Osteoblast (primary cell): ENCODE results near the gene TLL2. TPM values are rescaled to one million over a fixed set of nuclear protein-coding genes. Genes with fewer than 3 reads are reported as not detected.

Experiments used
- DNase-seq: peaks from one replicate; pipeline ENCODE4 v3.0.0; 2011; ENCODE audit warnings: low spot score, mixed read lengths; ENCODE audit not compliant: insufficient read length; ENCODE audit errors: missing footprints
- H2AFZ ChIP-seq: 2 replicates; pipeline ENCODE4 v1.6.0; 2011; ENCODE audit warnings: mild to moderate bottlenecking, low read length
- H3K27ac ChIP-seq: 2 replicates; pipeline ENCODE4 v1.5.1; 2011; ENCODE audit warnings: mild to moderate bottlenecking, low read depth, low read length, moderate library complexity
- H3K27me3 ChIP-seq: 2 replicates; pipeline ENCODE4 v1.6.0; 2012; ENCODE audit warnings: mild to moderate bottlenecking, control low read depth, inconsistent platforms, low read length, moderate library complexity; ENCODE audit not compliant: insufficient read depth
- H3K36me3 ChIP-seq: 2 replicates; pipeline ENCODE4 v1.5.1; 2011; ENCODE audit warnings: mild to moderate bottlenecking, low read length, control low read depth, moderate library complexity; ENCODE audit not compliant: insufficient read depth
- H3K4me1 ChIP-seq: 2 replicates; pipeline ENCODE4 v1.5.1; 2011; ENCODE audit warnings: mild to moderate bottlenecking, low read length, control low read depth, moderate library complexity; ENCODE audit not compliant: insufficient read depth
- H3K4me2 ChIP-seq: 2 replicates; pipeline ENCODE4 v1.6.0; 2011; ENCODE audit warnings: mild to moderate bottlenecking, low read length; ENCODE audit not compliant: insufficient read depth
- H3K4me3 ChIP-seq: fragments of 200-600 bp; sonication (generic); 3 replicates; pipeline ENCODE4 v1.5.1; 2012; ENCODE audit warnings: mild to moderate bottlenecking, low read length, inconsistent platforms; ENCODE audit not compliant: insufficient read depth
- H3K79me2 ChIP-seq: 2 replicates; pipeline ENCODE4 v1.6.0; 2012; ENCODE audit warnings: mild to moderate bottlenecking, low read length, control low read depth, inconsistent platforms; ENCODE audit not compliant: insufficient read depth
- H3K9me3 ChIP-seq: 2 replicates; pipeline ENCODE4 v1.5.1; 2011; ENCODE audit warnings: low read depth, low read length, control low read depth
- H4K20me1 ChIP-seq: 2 replicates; pipeline ENCODE4 v1.6.0; 2012; ENCODE audit warnings: mild to moderate bottlenecking, low read length, control low read depth; ENCODE audit not compliant: insufficient read depth
- CTCF ChIP-seq: IDR thresholded peaks from 2 replicates; pipeline ENCODE4 v1.5.1; 2011; ENCODE audit warnings: mild to moderate bottlenecking, low read depth, low read length, moderate library complexity; ENCODE audit errors: extremely low read depth
- total RNA-seq: library from RNA; depleted of rRNA; stranded (reverse); fragments of >200 nt; gene quantifications from 2 replicates; pipeline ENCODE4 v1.2.3, GENCODE V29; 2012

TLL2 gene
- total RNA-seq, 1 donor = 0.36 TPM

DNA sequence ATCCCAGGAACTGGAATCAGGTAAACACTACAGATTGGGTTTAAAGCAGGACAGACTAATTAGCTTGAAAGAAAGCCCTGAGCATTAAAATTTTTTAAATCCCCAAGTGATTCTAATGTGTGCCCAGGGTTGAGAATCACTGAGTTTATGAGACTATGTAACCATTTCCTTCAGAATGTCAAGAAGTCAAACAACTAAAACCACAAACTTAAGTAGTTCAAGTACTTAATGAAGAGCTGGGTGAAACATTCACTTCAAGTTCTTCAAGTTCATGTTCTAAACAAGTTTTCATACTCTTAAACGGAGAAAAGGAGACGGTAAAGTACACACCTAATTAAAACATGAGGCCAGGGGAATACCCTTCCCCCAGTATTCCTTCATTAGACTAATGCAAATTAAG lies 28.2 kb upstream of the TLL2 start:
- Histone ChIP-seq H3K9me3 (no peaks in the 10 kb centered on the region), H3K27me3 (no peaks in the 10 kb centered on the region)

DNA sequence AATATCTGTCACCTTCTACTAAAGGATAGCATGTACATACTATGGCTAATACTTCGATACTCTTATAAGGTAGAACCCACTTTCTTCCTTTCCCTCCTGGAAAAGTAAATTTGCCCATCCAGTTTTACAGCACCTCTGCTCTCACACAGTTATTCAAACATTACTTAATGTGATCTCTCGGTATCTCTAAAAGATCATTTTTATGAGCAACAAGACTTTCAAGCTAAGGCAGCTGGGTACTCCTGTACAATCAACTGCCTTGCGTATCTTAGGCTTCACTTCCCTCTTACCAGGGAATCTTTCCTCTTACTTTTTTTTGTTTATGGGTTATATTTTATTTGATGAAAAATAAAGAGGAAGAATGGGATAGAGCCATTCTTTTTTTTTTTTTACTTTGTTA lies 26.5 kb upstream of the TLL2 start:
- H2AFZ ChIP-seq = no peak overlapping the region
- H3K27ac ChIP-seq = no peak overlapping the region
- no peaks in the 10 kb centered on the region for H3K27me3 ChIP-seq
- H3K9me3 ChIP-seq = no peaks in the 10 kb centered on the region
- no peak for TF ChIP-seq CTCF
- no peak for DNase-seq
- H3K4me3 ChIP-seq = no peak overlapping the region
- H3K36me3 ChIP-seq = peaks cover 19% of the 10 kb centered on the region
- H3K4me2 ChIP-seq = no peak overlapping the region
- H4K20me1 ChIP-seq = no peaks in the 10 kb centered on the region
- no peaks in the 10 kb centered on the region for H3K4me1 ChIP-seq
- H3K79me2 ChIP-seq = peaks cover 57% of the 10 kb centered on the region

More for the DNA sequence above, 28.2 kb upstream of the TLL2 start:
- no peak overlapping the region for H3K27ac ChIP-seq
- no peak for DNase-seq
- H3K36me3 ChIP-seq = peaks cover 30% of the 10 kb centered on the region
- peaks cover 63% of the 10 kb centered on the region for H3K79me2 ChIP-seq
- TF ChIP-seq CTCF = no peak
- H2AFZ ChIP-seq = no peak overlapping the region
- no peaks in the 10 kb centered on the region for H3K4me1 ChIP-seq
- H3K4me3 ChIP-seq = no peak overlapping the region
- H4K20me1 ChIP-seq = peaks cover 4% of the 10 kb centered on the region
- no peak overlapping the region for H3K4me2 ChIP-seq

DNA sequence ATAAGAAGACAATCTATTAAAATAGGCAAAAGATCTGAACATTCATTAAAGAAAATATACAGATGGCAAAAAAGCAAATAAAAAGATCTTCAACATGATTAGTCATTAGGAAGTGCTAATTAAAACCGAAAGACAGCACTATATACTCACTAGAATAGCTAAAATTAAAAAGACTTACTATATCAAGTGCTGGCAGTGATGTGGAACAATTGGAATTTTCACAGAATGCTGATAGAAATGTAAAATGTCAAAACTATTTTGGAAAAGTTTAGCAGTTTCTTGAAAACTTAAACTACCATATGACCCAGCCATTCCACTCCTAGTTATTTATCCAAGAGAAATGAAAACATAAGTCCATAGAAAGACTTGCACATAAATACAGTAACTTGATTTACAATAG lies 25.0 kb upstream of the TLL2 start:
- Histone ChIP-seq H3K27me3 (no peaks in the 10 kb centered on the region), H4K20me1 (no peaks in the 10 kb centered on the region), H3K36me3 (peaks cover 13% of the 10 kb centered on the region), H3K79me2 (peaks cover 68% of the 10 kb centered on the region), H3K4me3 (no peak overlapping the region), H3K9me3 (no peaks in the 10 kb centered on the region), H3K27ac (no peak overlapping the region), H2AFZ (no peak overlapping the region), H3K4me1 (no peaks in the 10 kb centered on the region), H3K4me2 (no peak overlapping the region)
- no peak for DNase-seq
- no peak for TF ChIP-seq CTCF

GRCh38 chr10:96536129-96536528 lies 22.4 kb upstream of the TLL2 start:
- no peak for DNase-seq
- Histone ChIP-seq H3K27ac (no peak overlapping the region), H3K4me2 (no peak overlapping the region), H4K20me1 (no peaks in the 10 kb centered on the region), H3K9me3 (no peaks in the 10 kb centered on the region), H3K27me3 (no peaks in the 10 kb centered on the region), H3K4me1 (no peaks in the 10 kb centered on the region), H3K79me2 (peaks cover 70% of the 10 kb centered on the region), H3K4me3 (no peak overlapping the region), H3K36me3 (peaks cover 14% of the 10 kb centered on the region), H2AFZ (no peak overlapping the region)
- TF ChIP-seq CTCF = no peak
